HepG2 (cell line): ENCODE data around the gene CAMK2N2. TPM values are rescaled to one million over a fixed set of nuclear protein-coding genes. Genes with fewer than 3 reads are reported as not detected.

Experiments used
- ETV5 ChIP-seq: IDR thresholded peaks from 2 replicates; pipeline ENCODE4 v1.6.1; 2018; ENCODE audit warnings: missing biosample characterization, missing genetic modification reagents, inconsistent platforms, borderline replicate concordance
- HBP1 ChIP-seq: IDR thresholded peaks from 2 replicates; pipeline ENCODE4 v1.6.1; 2016; ENCODE audit warnings: low read depth, control low read depth
- IKZF4 ChIP-seq: sonication (generic); formaldehyde crosslinking; IDR thresholded peaks from 2 replicates; pipeline ENCODE4 v1.5.1; 2020; ENCODE audit warnings: borderline replicate concordance, mild to moderate bottlenecking, low read depth, missing genetic modification reagents; ENCODE audit errors: not compliant biosample characterization
- KDM2A ChIP-seq: sonication (generic); formaldehyde crosslinking; IDR thresholded peaks from 2 replicates; pipeline ENCODE4 v1.4.0; 2020; ENCODE audit warnings: low read depth, missing genetic modification reagents, borderline replicate concordance
- RNF2 ChIP-seq: fragments of 450-650 bp; conservative IDR thresholded peaks from 2 replicates; pipeline ENCODE4 v1.6.1; 2016; ENCODE audit warnings: low read depth
- ZNF264 ChIP-seq: sonication (generic); formaldehyde crosslinking; IDR thresholded peaks from 2 replicates; pipeline ENCODE4 v1.4.0; 2020; ENCODE audit warnings: missing genetic modification reagents
- ZNF275 ChIP-seq: sonication (generic); formaldehyde crosslinking; IDR thresholded peaks from 2 replicates; pipeline ENCODE4 v1.8.0; 2022; ENCODE audit warnings: missing genetic modification reagents, mild to moderate bottlenecking, inconsistent platforms, borderline replicate concordance
- polyA plus RNA-seq, 8 experiments: library from polyadenylated mRNA; depleted of rRNA in 3 of 8; stranded (reverse) in 7 of 8; unstranded in 1 of 8; fragments of >200 nt; fragmentation: Illumina TruSeq in 4 of 8; extraction: Trizol in 4 of 8; gene quantifications; 2 replicates each; pipeline versions ENCODE4 v1.2.1 to v1.2.3, GENCODE V29; 2011 to 2016; ENCODE audit warnings: low read depth in 4 of 8, missing spikeins in 1 of 8, mixed read lengths in 1 of 8; ENCODE audit not compliant: insufficient read depth in 1 of 8
- total RNA-seq, 5 experiments: library from RNA; depleted of rRNA; stranded (reverse); fragments of >200 nt; fragmentation: Illumina TruSeq; extraction: Trizol; gene quantifications; 2 replicates each; pipeline ENCODE4 v1.2.3, GENCODE V29; 2016; ENCODE audit warnings: low read depth in 1 of 5
- TF ChIP-seq, protein P1 (sequence below): sonication (generic); formaldehyde crosslinking; IDR thresholded peaks from 2 replicates; pipeline ENCODE4 v1.5.0; 2020; ENCODE audit warnings: missing genetic modification reagents
- TF ChIP-seq, protein P2 (sequence below): sonication (generic); formaldehyde crosslinking; IDR thresholded peaks from 2 replicates; pipeline ENCODE4 v1.5.0; 2020; ENCODE audit warnings: mild to moderate bottlenecking, missing genetic modification reagents, borderline replicate concordance
- TF ChIP-seq, protein P3 (sequence below): IDR thresholded peaks from 2 replicates; pipeline ENCODE4 v1.6.1; 2016
- TF ChIP-seq, protein P4 (sequence below): sonication (generic); formaldehyde crosslinking; IDR thresholded peaks from 2 replicates; pipeline ENCODE4 v1.5.0; 2020; ENCODE audit warnings: missing genetic modification reagents, mild to moderate bottlenecking, borderline replicate concordance

CAMK2N2 gene
- total and polyA plus RNA-seq, 2 of the 13 experiments (the other 11 are each of a cell fraction or from before 2014, with no cell fraction given) = 0.12 to 0.27 TPM

DNA sequence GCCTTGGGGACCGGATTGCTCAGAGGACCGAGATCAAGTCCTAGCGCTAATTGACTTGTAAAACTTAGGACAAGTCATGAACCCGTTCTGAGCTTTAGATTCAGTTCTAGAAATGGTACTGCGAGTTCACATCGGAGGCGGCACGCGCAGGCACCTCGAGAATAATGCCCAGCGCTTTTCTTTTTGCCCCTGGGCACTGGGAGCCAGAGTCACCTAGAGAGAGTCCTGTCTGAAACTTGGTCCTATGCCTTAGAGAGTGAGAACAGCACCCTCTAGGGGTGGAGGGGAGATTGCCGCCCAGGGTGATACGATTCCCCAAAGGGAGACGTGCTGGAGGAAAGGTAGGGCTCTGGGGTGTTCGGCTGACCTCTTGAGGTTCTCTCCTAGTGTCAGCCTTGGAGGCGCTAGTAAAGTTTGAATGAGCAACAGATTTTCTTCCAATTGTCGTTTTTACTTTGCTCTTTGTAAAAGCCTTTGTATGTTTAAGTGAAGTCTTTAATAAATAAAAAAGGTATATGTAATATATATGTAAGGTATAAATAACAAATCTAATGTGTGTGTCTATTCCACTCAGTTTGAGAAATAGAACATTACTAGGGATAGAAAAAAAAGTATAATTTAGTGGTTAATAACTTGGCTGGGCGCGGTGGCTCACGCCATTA lies 11.1 kb downstream of the CAMK2N2 start (continued):
- TF ChIP-seq, protein P1, sequence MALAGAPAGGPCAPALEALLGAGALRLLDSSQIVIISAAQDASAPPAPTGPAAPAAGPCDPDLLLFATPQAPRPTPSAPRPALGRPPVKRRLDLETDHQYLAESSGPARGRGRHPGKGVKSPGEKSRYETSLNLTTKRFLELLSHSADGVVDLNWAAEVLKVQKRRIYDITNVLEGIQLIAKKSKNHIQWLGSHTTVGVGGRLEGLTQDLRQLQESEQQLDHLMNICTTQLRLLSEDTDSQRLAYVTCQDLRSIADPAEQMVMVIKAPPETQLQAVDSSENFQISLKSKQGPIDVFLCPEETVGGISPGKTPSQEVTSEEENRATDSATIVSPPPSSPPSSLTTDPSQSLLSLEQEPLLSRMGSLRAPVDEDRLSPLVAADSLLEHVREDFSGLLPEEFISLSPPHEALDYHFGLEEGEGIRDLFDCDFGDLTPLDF (CRISPR knock-in tag) = 0 out of 2 replicates have a peak, but pooled peaks have one; percentile 2
- TF ChIP-seq, protein P2, sequence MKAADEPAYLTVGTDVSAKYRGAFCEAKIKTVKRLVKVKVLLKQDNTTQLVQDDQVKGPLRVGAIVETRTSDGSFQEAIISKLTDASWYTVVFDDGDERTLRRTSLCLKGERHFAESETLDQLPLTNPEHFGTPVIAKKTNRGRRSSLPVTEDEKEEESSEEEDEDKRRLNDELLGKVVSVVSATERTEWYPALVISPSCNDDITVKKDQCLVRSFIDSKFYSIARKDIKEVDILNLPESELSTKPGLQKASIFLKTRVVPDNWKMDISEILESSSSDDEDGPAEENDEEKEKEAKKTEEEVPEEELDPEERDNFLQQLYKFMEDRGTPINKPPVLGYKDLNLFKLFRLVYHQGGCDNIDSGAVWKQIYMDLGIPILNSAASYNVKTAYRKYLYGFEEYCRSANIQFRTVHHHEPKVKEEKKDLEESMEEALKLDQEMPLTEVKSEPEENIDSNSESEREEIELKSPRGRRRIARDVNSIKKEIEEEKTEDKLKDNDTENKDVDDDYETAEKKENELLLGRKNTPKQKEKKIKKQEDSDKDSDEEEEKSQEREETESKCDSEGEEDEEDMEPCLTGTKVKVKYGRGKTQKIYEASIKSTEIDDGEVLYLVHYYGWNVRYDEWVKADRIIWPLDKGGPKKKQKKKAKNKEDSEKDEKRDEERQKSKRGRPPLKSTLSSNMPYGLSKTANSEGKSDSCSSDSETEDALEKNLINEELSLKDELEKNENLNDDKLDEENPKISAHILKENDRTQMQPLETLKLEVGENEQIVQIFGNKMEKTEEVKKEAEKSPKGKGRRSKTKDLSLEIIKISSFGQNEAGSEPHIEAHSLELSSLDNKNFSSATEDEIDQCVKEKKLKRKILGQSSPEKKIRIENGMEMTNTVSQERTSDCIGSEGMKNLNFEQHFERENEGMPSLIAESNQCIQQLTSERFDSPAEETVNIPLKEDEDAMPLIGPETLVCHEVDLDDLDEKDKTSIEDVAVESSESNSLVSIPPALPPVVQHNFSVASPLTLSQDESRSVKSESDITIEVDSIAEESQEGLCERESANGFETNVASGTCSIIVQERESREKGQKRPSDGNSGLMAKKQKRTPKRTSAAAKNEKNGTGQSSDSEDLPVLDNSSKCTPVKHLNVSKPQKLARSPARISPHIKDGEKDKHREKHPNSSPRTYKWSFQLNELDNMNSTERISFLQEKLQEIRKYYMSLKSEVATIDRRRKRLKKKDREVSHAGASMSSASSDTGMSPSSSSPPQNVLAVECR = no peak
- TF ChIP-seq KDM2A (CRISPR knock-in tag) (no peak), ZNF275 (CRISPR knock-in tag) (no peak), HBP1 (CRISPR knock-in tag) (0 out of 2 replicates have a peak, but pooled peaks have one; percentile 66), ZNF264 (no peak; the same call in 1 of the 2 replicates), ETV5 (CRISPR knock-in tag) (no peak), RNF2 (no peak), IKZF4 (no peak)
- TF ChIP-seq, protein P3, sequence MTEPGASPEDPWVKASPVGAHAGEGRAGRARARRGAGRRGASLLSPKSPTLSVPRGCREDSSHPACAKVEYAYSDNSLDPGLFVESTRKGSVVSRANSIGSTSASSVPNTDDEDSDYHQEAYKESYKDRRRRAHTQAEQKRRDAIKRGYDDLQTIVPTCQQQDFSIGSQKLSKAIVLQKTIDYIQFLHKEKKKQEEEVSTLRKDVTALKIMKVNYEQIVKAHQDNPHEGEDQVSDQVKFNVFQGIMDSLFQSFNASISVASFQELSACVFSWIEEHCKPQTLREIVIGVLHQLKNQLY (CRISPR knock-in tag) = no peak
- TF ChIP-seq, protein P4, sequence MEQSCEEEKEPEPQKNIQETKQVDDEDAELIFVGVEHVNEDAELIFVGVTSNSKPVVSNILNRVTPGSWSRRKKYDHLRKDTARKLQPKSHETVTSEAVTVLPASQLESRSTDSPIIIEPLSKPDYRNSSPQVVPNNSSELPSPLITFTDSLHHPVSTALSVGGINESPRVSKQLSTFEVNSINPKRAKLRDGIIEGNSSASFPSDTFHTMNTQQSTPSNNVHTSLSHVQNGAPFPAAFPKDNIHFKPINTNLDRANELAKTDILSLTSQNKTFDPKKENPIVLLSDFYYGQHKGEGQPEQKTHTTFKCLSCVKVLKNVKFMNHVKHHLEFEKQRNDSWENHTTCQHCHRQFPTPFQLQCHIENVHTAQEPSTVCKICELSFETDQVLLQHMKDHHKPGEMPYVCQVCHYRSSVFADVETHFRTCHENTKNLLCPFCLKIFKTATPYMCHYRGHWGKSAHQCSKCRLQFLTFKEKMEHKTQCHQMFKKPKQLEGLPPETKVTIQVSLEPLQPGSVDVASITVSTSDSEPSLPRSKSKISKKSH (CRISPR knock-in tag) = no peak
